HG03565 (cell line): ENCODE measurements around the gene CDH13.

Experiments used
- ATAC-seq: cut with Tn5 transposase; IDR thresholded peaks from one replicate; pipeline ENCODE4 v1.9.1; 2021; ENCODE audit warnings: mild to moderate bottlenecking, moderate library complexity; ENCODE audit not compliant: unreplicated experiment

CDH13 gene

DNA sequence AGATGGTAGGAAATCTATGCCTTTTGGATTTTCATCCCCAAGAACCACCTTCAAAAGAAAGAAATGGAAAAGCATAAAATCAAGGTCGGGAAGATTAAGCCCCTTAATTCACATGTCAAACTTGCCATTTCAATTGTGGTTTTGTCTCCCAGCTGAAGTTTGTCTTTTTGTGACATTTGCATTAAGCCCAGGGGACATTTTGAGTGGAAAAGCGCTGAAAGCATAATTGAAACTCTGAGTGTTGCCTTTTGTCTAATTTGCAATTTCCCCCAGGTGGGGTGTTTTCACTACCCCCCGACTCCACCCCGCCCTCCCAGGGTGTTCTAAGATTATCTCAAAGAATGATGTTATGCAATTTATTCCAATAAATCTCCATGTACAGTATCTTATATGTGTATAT lies 396.2 kb downstream of the CDH13 start:
- ATAC-seq, result no peak

DNA sequence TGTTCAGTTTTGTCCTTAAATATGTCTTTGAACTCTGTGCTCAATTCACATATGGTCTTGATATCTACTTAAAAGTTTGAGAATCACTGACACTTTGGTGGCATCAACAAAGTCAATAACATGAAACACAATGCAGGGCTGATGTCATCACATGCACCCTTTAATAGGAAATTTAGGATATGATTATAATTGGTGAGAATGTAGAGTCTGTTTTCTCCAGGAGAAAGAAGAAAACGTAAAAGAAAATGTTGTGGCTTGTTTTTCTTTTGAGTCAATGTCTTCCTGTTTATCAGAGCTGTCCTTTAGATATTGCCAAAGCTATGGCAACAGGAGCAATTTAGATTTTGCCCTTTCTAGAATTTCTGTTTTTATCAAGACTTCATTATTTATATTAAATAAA lies 396.9 kb downstream of the CDH13 start:
- no peak for ATAC-seq

DNA sequence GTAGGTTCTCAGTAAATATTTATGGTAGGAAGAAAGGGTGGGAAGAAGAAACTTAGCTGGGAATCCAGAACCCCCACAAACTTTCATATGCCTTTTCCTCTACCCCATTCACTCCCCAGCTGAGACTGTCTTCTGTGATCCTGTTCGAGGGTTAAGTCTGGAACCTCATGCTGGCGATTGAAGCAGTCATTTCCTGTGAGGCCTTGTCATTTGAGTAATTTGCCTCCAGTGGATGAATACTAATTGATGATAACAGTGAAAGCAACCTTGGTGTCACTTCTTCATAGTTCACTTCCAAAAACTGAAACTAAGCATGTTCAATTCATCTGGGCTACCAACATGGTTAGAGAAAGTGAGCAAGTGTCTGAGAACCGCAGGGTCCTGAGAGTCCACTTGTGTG lies 401.2 kb downstream of the CDH13 start:
- ATAC-seq, result no peak

DNA sequence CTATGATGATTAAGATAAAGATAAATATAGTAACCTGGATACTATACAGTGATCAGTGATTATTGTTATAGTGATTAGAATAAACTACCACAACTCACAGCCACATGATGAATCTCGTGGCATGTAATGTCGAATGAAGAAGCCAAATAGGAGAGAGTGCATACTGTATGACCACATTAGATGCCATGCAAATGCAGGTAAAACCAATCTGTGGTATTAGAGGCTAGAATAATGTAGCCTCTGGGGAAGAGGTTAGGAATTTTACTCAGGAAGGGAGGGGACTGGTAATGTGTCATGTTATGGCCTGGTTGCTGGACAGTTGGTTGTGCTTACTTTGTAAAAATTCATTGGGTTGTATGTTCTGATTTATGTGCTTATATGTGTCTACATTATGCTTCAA lies 402.7 kb downstream of the CDH13 start:
- no peak for ATAC-seq

DNA sequence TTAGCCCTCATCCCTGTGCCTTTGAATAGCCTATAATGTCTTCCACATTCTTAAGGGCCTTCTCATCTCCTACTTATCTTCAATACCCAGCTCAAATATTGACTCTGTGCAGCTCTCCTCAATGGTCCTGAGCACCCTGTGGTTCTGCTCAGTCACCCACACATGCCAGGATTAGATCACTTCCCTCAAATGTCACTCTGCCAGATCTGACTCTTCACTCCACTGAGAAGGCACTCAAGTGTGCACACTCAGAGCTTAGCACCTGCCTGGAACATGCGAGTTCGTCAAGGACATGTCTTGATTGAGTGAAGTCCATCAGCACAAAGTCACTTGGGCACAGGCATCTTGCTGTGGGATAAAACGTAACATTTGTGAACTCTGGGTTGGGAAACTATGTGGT lies 404.8 kb downstream of the CDH13 start:
- no peak for ATAC-seq

DNA sequence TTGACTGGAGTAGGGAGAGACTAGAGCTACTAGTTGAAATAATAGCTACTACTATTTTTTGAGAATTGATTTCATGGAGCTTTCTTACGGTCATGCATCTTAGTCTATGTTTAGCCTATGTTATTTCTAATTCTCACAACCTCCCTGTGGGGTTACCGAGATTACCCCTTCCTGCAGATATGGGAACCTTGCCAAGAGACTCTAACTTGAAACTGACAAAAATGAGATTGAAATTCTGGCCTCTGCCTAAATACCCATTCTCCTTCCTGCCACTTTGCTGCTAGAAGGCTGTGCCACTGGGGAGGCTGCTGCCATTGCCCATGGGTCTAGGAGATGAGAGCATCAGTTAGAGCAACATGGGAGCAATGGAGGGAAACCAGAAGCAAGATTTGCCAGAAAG lies 410.3 kb downstream of the CDH13 start:
- ATAC-seq, result no peak

DNA sequence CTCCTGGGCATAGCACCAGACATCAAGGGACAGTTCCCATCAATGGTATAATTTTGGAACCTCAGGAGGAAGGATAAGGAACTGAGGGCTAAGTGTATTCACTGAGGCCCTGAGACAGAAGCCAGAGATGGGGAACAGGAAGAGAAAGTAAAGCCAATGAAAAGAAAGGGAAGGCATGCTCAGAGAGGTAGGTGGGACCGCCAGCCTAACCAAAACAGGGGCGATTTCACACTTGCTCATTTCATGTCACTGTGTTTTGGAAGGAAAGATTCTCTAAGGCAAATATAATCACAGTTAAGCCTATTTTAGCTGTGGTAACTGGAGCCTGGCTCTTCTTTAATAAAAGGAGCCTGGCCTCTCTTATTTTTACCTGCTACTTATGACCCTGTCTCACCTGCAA lies 411.1 kb downstream of the CDH13 start:
- ATAC-seq, result no peak

DNA sequence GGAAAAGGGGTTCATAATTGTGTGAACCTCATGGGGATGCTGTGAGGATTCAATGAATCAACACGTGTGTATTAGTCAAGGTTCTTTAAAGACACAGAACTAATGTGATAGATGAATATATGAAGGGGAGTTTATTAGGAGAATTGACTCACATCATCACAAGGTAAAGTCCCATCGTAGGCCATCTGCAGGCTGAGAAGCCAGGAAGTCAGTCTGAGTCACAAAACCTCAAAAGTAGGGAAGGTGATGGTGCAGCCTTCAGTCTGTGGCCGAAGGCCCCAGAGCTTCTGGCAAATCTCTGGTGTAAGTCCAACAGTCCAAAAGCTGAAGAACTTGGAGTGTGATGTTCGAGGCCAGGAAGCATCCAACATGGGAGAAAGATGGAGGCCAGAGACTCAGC lies 413.4 kb downstream of the CDH13 start:
- no peak for ATAC-seq

DNA sequence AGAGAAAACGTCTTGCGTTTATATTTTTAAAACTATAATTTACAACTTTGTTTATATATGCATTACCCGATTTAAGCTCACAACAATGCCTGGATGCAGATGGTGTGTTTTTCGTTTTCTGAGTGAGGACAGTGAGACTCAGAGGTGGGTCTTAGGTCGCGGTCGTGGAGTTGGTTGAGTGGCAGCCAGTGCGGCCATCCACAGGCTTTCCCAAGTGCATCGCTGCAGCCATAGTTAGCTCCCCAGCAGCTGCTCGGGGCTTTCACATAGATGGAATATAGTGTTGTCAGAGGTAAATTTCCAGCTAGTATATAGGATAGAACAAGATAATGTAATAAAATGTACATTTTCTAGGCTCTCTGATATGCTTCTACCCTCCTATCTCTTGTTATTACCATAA lies 417.8 kb downstream of the CDH13 start:
- no peak for ATAC-seq

DNA sequence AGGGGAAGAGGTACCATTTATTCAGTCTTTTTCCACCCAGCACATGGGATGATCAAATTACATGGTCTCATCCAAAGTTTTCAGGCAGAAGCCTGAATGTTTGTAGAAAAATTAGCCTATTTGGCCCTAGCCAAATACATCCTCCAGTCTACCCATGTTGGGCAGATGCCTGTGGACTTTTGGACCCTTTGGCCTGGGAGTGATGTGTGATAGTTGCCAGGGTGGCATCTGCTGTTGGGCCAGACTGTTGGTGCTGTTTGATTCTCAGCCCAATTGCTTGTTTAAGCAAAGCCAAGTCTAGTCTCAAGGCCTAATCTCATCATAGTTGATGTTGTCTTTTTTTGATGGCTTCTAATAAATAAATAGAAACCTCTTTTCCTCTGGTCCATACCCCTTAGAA lies 419.0 kb downstream of the CDH13 start:
- no peak for ATAC-seq

DNA sequence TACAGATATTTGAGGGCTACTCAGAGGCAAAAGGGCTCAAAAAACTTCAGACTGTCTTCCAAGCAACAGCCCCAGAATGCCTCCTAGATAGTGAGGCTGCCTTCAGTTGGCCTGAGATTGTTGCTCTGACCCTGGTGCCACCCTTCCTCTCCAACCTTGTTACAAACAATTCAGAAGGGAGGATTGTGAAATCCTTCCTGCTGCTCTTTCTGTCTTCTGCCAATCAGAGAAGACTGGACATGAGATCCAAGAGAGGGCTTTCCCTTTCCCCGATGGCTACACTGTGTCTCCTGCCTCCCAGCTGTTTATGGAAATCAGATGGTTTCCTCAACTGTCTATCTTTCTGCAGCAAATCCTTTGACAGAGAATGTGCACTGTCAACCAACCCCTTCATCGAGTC lies 419.9 kb downstream of the CDH13 start:
- no peak for ATAC-seq

DNA sequence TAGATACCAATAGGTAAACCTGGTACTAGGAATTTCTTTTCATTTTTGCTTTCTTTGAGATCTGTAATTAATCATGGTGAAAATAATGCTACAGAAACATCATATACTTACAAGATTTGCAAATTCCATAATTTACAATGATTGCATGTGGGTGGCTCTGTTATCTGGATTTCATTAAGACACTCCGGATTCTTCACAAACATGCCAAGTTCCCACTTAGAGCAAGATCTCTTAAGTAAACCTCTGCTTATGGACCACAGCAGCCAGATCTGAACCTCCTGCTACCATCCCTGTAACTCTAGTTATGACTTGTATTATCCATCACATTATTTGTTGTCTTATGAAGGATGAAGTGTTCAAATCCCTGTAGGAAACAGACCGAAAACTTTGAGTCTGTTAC lies 424.7 kb downstream of the CDH13 start:
- no peak for ATAC-seq

DNA sequence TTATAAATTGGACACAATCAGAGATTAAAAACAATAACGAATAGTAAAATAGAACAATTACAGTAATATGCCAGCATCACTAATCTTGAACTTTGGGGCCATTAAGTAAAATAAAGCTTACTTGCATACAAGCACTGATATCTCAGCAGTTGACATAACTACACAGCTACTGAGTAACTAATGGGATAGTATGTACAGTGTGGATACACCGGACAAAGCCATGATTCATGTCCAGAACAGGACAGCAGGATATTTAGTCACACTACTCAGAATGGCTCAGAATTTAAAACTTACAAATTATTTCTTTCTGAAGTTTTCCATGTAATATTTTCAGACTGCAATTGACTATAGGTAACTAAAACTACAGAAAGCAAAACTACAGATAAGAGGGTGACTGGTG lies 427.5 kb downstream of the CDH13 start:
- ATAC-seq, result no peak

DNA sequence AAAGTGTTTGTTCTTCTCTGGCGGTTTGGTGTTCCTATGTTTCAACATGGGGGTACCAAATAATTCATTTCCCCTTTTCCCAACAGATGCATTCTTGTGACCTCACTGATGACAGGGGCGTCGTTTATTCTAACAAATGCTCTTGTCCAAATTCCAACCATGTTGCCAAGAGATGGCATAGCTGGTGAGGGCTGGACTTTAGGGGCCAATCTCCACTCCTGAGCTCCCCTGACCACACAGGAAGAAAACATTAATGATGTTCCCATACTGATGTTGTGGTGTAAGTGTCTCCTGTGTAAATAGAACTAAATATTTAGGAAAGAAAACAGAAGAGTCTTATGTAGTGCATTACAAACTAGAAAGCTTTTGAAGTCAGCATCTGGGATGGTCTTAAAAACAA lies 431.6 kb downstream of the CDH13 start:
- ATAC-seq, result no peak

DNA sequence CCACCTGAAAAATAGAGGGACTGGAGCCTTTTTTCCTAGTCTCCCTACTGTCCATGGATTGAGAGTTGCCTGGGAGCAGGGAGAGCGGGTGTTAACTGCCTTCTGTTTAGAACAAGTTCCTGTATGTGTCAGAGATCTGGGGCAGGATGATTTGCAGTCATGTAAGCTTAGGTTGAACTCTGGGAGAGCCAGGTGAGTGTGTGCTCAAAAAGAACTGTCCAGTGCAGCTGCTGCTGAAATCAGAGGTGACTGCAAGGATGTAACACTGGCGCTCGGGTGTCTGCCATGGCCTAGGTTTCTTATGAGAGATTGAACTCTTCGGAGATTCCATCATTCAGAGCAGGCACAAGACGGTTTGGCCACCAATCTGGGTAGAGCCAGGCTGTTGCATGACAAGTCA lies 432.5 kb downstream of the CDH13 start:
- no peak for ATAC-seq

DNA sequence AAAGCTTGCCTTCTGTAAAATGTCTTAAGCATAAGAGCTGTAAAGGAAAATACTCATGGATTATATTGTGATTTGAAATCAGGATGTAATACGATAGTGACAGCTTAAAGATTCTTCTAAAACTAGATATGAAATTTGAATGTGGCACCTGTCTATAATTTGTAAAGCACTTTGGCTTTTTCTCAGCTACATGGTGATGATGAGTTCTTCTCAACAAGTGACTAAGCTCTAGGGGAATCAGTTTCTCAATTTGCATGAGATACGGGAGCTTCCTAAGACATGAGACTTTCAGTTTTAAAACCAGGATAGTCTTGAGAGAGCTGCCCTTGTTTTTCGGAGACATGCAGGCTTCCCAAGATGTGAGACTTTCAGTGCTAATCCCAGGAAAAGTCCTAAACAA lies 439.2 kb downstream of the CDH13 start:
- ATAC-seq, result no peak

DNA sequence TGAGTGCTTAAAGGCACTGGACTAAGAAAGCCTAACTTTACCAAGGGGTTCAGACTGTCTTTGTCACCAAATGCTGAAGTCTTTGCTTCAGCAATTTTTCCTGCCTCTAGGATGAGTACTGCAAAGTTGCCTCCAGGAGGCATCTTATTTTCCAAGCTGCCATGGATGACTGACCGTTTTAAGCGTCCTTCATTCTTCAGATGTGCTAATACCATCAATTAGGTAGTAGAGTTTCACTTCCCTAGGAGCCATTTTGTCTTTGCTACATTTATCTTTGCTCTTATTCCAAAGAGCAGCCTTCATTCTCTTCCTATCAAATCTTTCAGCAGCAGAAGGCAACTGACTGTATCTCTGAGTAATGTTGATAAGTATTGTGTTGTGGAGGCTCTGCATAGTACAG lies 440.1 kb downstream of the CDH13 start:
- ATAC-seq, result no peak

DNA sequence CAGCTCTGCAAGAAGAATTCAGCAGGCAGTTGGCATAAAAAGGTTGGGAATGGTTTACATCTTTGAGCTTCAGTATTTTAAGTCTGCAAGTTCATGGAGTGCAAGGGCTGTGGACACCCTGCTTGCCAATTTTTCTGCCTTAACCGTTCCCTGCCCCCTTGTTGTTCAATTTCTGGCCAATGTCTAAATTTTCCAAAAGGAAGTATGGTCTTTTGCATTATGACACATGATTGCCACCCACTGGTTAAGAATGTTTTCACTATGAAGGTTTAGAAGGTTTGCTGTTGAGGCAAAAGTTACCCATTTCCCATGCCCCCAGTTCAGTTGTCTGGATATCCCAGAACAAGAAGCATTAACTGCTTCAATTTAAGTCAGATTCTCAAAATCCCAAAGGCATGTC lies 441.9 kb downstream of the CDH13 start:
- no peak for ATAC-seq

DNA sequence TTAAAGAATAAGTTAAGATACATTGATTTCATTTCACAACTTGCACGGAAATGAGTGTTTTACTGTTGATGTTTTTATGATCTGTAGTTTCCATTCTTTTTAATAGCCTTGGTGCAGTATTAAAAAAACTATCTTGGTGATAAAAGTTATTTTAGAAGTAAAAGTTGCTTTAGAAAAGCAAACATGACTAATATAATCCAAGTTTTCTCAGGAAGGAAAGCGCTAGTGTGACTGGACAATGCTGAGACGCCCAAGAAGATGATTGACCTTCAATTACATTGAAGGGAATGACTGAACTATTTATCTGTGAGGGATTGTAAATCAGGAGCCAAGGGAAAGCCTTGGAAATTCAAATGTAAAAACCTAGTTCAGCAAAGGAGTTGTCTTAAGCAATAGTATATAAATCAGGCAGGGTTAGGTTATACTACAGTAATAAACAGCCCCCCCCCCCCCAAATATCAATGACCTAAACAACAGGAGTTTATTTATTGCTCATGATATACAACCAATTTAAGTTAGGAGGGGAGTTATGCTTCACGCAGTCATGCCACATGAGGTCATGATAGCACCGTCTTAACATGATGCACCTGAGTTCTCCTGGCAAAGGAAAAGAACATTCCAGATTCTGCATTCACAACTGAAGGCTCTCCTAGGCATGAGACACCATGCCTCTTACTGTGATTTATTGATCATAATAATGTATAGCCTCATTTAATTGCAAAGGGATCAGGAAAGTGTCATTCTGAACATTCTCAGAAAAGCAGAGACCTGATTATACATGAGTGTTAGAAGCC lies 443.8 kb downstream of the CDH13 start:
- ATAC-seq, result no peak

DNA sequence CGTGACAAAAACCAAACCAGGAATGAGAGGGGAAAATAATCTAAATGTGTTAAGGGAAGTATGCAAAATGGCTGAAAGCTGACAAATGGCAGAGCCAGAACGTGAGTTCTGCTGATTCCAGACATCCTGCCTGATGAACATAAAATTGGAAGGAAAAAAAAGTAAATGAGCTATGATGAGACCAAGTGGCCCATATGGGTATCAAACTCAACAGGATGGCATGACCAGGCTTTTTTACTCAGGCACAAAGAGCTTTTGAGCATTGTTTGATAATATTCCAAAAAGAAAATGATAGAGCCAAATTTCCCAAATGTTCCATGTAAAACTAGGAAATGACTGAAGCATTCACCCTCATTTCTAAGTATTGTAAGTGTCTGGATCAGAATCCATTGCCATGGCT lies 449.2 kb downstream of the CDH13 start:
- no peak for ATAC-seq

DNA sequence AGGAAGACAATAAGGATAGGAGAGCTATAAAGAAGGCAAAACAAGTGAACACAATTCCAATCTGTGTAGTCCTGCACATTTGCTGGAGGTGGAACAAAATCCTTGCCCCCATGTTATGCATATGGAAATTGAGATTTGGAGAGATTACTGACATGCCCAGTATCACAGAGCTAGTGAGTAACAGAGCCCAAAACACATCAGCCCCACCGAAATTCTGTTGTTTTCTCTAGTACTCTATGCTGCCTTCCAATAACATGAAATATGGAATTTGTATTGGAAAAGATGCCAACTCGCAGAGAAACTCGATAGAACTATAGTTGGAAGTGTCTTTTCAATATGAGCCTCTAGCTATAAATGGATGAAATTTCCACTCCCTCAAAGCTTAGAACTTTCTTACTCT lies 456.6 kb downstream of the CDH13 start:
- ATAC-seq, result no peak

DNA sequence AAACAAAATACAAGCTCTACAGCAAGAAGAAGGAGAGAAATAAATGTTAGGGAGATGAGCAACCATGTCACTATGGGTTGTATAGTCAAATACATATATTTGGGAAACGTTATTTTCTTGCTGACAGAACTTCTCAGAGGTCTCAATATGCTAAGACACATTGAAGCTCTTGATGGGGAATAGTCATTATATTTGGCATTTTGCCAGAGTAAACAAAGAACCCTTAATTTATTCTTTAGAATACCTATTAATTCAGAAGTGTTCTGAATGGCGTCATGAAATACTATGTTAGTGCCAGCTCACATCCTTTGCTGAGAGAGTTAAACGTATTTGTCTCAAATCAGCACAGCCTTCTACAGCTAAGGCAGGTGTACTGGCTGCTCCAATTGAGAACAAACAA lies 458.9 kb downstream of the CDH13 start:
- ATAC-seq, result no peak

DNA sequence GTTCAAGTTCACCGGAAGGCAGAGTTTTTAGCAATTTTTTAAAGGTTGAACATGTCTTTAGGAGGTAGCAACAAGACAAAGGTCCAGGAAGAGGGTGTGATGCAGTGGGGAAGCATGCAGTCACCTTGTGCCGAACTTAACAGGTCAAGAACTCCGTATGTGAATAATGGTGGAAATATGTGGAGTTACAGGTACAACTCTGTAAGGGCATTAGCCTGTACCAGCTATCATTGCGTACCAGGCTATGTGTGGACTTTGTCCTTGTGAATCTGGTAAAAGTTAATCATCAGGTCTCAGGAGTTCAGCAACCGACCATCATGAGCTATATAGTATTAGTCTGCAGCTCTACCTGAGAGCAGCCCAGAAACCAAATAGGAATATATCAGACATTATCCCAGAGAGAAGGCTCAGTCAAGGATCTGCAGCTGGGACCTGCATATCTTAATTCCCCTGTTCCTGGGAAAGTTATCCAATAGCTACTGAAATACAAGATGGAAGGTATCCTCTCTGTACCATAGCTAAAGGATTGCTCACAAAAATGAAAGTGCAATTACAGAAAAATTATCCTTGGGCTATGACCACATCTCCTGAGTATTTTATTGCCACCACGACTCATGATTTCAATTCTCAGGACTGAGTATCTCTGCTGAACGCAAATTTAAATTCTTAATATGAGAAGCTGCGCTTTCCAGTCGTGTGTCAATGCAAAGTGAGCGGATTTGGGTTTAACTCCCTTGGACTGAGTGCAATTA lies 469.3 kb downstream of the CDH13 start:
- no peak for ATAC-seq
